NCI-H1105 treated with DMSO at 0.1 percent for 48 hours (cell line): ENCODE data around the gene TBC1D25.
"Not testable (repeated sequence)": the region's sequence is repeated elsewhere in the genome, so short reads cannot be mapped to it uniquely, and the experiment has no call there.

Source experiments
- DNase-seq: peaks from one replicate; lab custom pipeline; 2025; lab: John Stamatoyannopoulos, UW

Gene TBC1D25

GRCh38 chrX:48515842-48516241 is 23.7 kb upstream of the TBC1D25 start:
- DNase-seq: no peak

- no peak for DNase-seq
Observed at GRCh38 chrX:48516285-48516684, 23.2 kb upstream of the TBC1D25 start.

- no peak for DNase-seq
Observed at GRCh38 chrX:48516987-48517386, 22.5 kb upstream of the TBC1D25 start.

GRCh38 chrX:48519481-48519880 is 20.0 kb upstream of the TBC1D25 start:
- not testable (repeated sequence) for DNase-seq

GRCh38 chrX:48520455-48520854 is 19.1 kb upstream of the TBC1D25 start:
- DNase-seq: no peak

- no peak for DNase-seq
Observed at GRCh38 chrX:48520976-48521352, 18.6 kb upstream of the TBC1D25 start.

GRCh38 chrX:48521353-48522243 is 17.9 kb upstream of the TBC1D25 start, which contains the start of gene EBP:
Gene EBP, plus strand, starts transcription at chrX:48521808. Its CDS starts 1,964 bp downstream, at chrX:48523772.
- DNase-seq: peak; percentile 93

- no peak for DNase-seq
Observed at GRCh38 chrX:48522291-48522690, 17.2 kb upstream of the TBC1D25 start.

GRCh38 chrX:48523682-48524081 is 15.8 kb upstream of the TBC1D25 start:
- no peak for DNase-seq

GRCh38 chrX:48525853-48526252 is 13.7 kb upstream of the TBC1D25 start:
- not testable (repeated sequence) for DNase-seq

GRCh38 chrX:48530736-48531135 is 8.8 kb upstream of the TBC1D25 start:
- DNase-seq: no peak

GRCh38 chrX:48531358-48531959 is 8.1 kb upstream of the TBC1D25 start:
- no peak for DNase-seq

- DNase-seq: no peak
Observed at GRCh38 chrX:48532161-48532560, 7.4 kb upstream of the TBC1D25 start.

GRCh38 chrX:48533165-48533564 is 6.3 kb upstream of the TBC1D25 start:
- DNase-seq: no peak

GRCh38 chrX:48538641-48539344 is 721 bp upstream of the TBC1D25 start:
- no peak for DNase-seq

- DNase-seq: peak; percentile 39
Observed at GRCh38 chrX:48540028-48540375, 488 bp downstream of the TBC1D25 start.

GRCh38 chrX:48540480-48540879 is 966 bp downstream of the TBC1D25 start:
- DNase-seq: no peak

- DNase-seq: no peak
Observed at GRCh38 chrX:48541140-48541814, 1.8 kb downstream of the TBC1D25 start.

- DNase-seq: no peak
Observed at GRCh38 chrX:48548871-48549270, 9.4 kb downstream of the TBC1D25 start.

- DNase-seq: not testable (repeated sequence)
Observed at GRCh38 chrX:48555731-48556325, 16.3 kb downstream of the TBC1D25 start.

GRCh38 chrX:48558271-48558670 is 18.8 kb downstream of the TBC1D25 start:
- DNase-seq: no peak

- DNase-seq: no peak
Observed at GRCh38 chrX:48559636-48560035, 20.1 kb downstream of the TBC1D25 start.
